Measurements from ENCODE around the gene MTG2.

MTG2 gene

DNA sequence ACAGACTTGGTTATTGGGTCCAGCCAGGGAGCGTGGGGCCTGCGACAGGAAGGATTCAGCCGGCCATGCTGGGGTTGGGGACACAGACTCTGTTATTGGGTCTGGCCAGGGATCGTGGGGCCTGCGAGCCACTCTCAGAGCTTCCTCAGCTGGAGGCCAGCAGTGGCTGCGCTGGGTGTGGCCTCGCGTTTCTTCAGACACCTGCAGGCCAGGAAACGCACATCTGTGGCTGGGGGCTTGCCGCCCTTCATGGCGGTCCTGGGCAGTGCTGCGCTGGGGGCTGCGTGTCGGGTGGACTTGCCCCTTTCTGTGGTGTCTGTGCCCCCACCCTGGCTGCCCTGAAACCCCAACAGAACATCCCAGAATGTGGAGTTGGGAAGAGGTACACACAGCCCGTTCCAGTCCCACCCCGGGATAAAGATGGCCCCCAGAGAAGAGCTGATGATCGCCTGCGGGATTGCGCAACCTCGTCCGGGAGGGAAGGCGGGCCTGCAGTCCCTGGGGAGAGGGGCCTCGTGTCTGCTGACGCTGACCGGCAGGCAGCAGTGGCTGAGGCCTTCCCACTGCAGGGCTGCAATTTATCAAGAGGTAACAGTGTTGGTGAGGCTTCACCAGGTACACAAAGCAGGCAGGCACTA lies 16.9 kb upstream of the MTG2 start (continued):
- TF ChIP-seq ZEB2 (tag by site-specific recombination; IDR thresholded peaks at IDR 0.05), result 0 out of 2 replicates have a peak, but pooled peaks have one; percentile 30
- TF ChIP-seq ZNF2 (tag by site-specific recombination; IDR thresholded peaks at IDR 0.05), result no peak
- TF ChIP-seq ZNF654 (tag by site-specific recombination; IDR thresholded peaks at IDR 0.05; ENCODE audit: low read depth), result no peak
- TF ChIP-seq OVOL3 (tag by site-specific recombination; IDR thresholded peaks at IDR 0.05), result no peak
- TF ChIP-seq ZNF211 (tag by site-specific recombination; IDR thresholded peaks at IDR 0.05; ENCODE audit: low read depth), result no peak
- no peak for TF ChIP-seq ZXDB (tag by site-specific recombination; IDR thresholded peaks at IDR 0.05)
- peak; percentile 51 for TF ChIP-seq OSR2 (tag by site-specific recombination; IDR thresholded peaks at IDR 0.05)
- TF ChIP-seq ZFP69B (tag by site-specific recombination; IDR thresholded peaks at IDR 0.05), result no peak
- no peak for TF ChIP-seq ZNF639 (tag by site-specific recombination; IDR thresholded peaks at IDR 0.05)
- TF ChIP-seq ZNF114 (tag by site-specific recombination; IDR thresholded peaks at IDR 0.05), result no peak
- no peak for TF ChIP-seq ZNF121 (tag by site-specific recombination; IDR thresholded peaks at IDR 0.05)
- TF ChIP-seq ZNF148 (tag by site-specific recombination; IDR thresholded peaks at IDR 0.05; ENCODE audit: borderline replicate concordance), result no peak
- no peak for TF ChIP-seq ZNF155 (tag by site-specific recombination; IDR thresholded peaks at IDR 0.05)
- TF ChIP-seq, protein P1, sequence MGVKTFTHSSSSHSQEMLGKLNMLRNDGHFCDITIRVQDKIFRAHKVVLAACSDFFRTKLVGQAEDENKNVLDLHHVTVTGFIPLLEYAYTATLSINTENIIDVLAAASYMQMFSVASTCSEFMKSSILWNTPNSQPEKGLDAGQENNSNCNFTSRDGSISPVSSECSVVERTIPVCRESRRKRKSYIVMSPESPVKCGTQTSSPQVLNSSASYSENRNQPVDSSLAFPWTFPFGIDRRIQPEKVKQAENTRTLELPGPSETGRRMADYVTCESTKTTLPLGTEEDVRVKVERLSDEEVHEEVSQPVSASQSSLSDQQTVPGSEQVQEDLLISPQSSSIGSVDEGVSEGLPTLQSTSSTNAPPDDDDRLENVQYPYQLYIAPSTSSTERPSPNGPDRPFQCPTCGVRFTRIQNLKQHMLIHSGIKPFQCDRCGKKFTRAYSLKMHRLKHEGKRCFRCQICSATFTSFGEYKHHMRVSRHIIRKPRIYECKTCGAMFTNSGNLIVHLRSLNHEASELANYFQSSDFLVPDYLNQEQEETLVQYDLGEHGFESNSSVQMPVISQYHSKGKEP (tag by site-specific recombination; IDR thresholded peaks at IDR 0.05), result 0 out of 2 replicates have a peak, but pooled peaks have one; percentile 39
- TF ChIP-seq KLF1 (tag by site-specific recombination; IDR thresholded peaks at IDR 0.05), result no peak
- TF ChIP-seq ZNF629 (tag by site-specific recombination; IDR thresholded peaks at IDR 0.05), result 0 out of 2 replicates have a peak, but pooled peaks have one; percentile 32

DNA sequence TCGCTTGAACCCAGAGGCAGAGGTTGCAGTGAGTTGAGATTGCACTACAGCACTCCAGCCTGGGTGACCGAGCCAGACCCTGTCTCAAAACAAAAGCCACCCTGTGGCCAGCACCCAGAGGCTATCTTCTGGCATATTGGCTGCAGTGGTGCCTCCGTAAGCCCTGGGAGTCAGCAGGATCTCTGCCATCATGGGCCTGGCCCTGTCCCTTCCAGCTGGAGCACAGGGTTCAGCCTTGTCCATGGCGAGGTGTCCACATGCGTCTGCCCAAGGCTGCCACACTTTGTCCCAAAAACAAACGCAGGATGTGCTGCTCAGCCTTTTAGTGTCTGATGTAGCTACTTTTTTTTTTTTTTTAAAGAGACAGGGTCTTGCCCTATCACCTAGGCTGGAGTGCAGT lies 15.4 kb upstream of the MTG2 start:
- POLR2A ChIA-PET, result interaction anchor here (0.8 to 1.1 kb wide), 3 partner anchors 10 to 43 kb away, joined by 3 to 8 read pairs (median 3); no protein-coding TSS in a partner anchor
- H3K9me3 ChIP-seq (ENCODE audit: control insufficient read depth, insufficient read depth, low read depth, low read length), result no peaks in the 10 kb centered on the region
- no peak overlapping the region for H3K4me3 ChIP-seq (ENCODE audit: low read depth, low read length)
- no peak overlapping the region for H3K27ac ChIP-seq (ENCODE audit: extremely low read depth, low read depth, low read length)
- CTCF ChIA-PET, result interaction anchor here (0.7 to 1.2 kb wide), 3 partner anchors 10 to 139 kb away, joined by 3 to 6 read pairs (median 3); no protein-coding TSS in a partner anchor
- no peaks in the 10 kb centered on the region for H3K4me1 ChIP-seq (ENCODE audit: control insufficient read depth, insufficient read depth, low read length)
- peaks cover 0 to 60% of the 10 kb centered on the region in 2 experiments; a peak in 2 of 3 replicates for H3K36me3 ChIP-seq (ENCODE audit: control insufficient read depth in 2 of 2, insufficient read depth in 1 of 2, low read length in 2 of 2)
- TF ChIP-seq SCRT1 (tag by site-specific recombination; IDR thresholded peaks at IDR 0.05; ENCODE audit: borderline replicate concordance) (no peak), ZNF48 (tag by site-specific recombination; IDR thresholded peaks at IDR 0.05) (no peak), OVOL3 (tag by site-specific recombination; IDR thresholded peaks at IDR 0.05) (no peak), ZNF629 (tag by site-specific recombination; IDR thresholded peaks at IDR 0.05) (no peak), ZBTB1 (tag by site-specific recombination; IDR thresholded peaks at IDR 0.05) (no peak), HOXC10 (CRISPR knock-in tag; IDR thresholded peaks at IDR 0.05) (no peak), MEIS1 (CRISPR knock-in tag; IDR thresholded peaks at IDR 0.05; ENCODE audit: borderline replicate concordance) (no peak), SCRT2 (tag by site-specific recombination; IDR thresholded peaks at IDR 0.05) (no peak), GFI1B (tag by site-specific recombination; IDR thresholded peaks at IDR 0.05) (no peak), ZNF292 (tag by site-specific recombination; IDR thresholded peaks at IDR 0.05; ENCODE audit: borderline replicate concordance, low read depth) (no peak)
- TF ChIP-seq, protein P2, sequence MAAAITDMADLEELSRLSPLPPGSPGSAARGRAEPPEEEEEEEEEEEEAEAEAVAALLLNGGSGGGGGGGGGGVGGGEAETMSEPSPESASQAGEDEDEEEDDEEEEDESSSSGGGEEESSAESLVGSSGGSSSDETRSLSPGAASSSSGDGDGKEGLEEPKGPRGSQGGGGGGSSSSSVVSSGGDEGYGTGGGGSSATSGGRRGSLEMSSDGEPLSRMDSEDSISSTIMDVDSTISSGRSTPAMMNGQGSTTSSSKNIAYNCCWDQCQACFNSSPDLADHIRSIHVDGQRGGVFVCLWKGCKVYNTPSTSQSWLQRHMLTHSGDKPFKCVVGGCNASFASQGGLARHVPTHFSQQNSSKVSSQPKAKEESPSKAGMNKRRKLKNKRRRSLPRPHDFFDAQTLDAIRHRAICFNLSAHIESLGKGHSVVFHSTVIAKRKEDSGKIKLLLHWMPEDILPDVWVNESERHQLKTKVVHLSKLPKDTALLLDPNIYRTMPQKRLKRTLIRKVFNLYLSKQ (tag by site-specific recombination; IDR thresholded peaks at IDR 0.05; ENCODE audit: borderline replicate concordance), result no peak
- TF ChIP-seq, protein P3, sequence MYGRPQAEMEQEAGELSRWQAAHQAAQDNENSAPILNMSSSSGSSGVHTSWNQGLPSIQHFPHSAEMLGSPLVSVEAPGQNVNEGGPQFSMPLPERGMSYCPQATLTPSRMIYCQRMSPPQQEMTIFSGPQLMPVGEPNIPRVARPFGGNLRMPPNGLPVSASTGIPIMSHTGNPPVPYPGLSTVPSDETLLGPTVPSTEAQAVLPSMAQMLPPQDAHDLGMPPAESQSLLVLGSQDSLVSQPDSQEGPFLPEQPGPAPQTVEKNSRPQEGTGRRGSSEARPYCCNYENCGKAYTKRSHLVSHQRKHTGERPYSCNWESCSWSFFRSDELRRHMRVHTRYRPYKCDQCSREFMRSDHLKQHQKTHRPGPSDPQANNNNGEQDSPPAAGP (tag by site-specific recombination; IDR thresholded peaks at IDR 0.05), result no peak
